GM13976 (cell line): ENCODE results near the gene SUPT3H.

ENCODE experiments used
- DNase-seq: peaks from one replicate; pipeline ENCODE4 v3.0.0; 2012; ENCODE audit warnings: low spot score
- in situ Hi-C: fragments of 300-500 bp; cut with MboI; formaldehyde crosslinking; loops from one replicate; pipeline ENCODE4 v1.12.0; 2022; ENCODE audit warnings: low sequenced_read_pairs, mixed read lengths, inconsistent platforms; ENCODE audit not compliant: unreplicated experiment
- TF ChIP-seq, protein P1 (sequence below): IDR thresholded peaks from 2 replicates; pipeline ENCODE4 v1.5.1; 2012; ENCODE audit warnings: borderline replicate concordance, mild to moderate bottlenecking; ENCODE audit not compliant: insufficient read depth; ENCODE audit errors: extremely low read depth, missing control alignments, control extremely low read depth

Gene SUPT3H

DNA sequence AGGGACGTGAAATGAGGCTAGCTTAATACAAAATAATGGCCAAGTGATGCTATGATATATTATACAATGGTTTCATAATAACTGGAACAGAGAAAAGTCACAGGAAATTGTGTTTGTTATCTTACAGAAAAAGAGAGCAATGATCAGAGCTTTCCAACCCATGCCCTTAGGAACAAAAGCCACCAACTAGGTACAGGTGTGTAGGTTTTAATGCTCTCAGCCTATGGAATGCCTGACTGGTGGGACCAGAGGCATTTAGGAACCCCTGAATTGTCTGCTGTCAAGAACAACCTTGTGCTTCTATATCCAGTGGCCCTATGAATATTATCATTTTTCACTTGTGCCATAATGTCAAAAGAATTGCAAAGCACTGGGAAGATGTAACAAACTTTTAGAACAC, 182.6 kb downstream of the SUPT3H start:
- in situ Hi-C loops = no loop called here
- DNase-seq = no peak
- TF ChIP-seq, protein P1, sequence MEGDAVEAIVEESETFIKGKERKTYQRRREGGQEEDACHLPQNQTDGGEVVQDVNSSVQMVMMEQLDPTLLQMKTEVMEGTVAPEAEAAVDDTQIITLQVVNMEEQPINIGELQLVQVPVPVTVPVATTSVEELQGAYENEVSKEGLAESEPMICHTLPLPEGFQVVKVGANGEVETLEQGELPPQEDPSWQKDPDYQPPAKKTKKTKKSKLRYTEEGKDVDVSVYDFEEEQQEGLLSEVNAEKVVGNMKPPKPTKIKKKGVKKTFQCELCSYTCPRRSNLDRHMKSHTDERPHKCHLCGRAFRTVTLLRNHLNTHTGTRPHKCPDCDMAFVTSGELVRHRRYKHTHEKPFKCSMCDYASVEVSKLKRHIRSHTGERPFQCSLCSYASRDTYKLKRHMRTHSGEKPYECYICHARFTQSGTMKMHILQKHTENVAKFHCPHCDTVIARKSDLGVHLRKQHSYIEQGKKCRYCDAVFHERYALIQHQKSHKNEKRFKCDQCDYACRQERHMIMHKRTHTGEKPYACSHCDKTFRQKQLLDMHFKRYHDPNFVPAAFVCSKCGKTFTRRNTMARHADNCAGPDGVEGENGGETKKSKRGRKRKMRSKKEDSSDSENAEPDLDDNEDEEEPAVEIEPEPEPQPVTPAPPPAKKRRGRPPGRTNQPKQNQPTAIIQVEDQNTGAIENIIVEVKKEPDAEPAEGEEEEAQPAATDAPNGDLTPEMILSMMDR = no peak

DNA sequence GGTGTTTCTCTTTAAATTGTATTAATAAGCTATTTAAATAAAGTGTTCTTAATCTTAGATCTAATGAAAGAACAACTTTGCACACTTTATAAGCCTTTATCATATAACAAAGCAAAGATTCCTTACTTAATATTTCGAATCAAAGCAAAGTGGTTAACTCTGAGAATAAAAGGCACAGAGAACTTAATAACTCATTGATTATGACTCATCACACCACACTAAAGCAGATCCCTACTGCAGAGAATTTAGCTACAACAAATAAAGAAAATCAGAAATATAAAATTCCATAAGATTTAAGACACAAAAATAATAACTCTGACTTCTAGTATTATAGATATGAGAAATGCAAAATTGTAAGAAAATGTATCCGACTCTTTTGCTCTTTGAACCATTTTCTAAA, 185.2 kb downstream of the SUPT3H start:
- in situ Hi-C loops = no loop called here
- TF ChIP-seq, protein P1 = no peak
- DNase-seq = no peak

DNA sequence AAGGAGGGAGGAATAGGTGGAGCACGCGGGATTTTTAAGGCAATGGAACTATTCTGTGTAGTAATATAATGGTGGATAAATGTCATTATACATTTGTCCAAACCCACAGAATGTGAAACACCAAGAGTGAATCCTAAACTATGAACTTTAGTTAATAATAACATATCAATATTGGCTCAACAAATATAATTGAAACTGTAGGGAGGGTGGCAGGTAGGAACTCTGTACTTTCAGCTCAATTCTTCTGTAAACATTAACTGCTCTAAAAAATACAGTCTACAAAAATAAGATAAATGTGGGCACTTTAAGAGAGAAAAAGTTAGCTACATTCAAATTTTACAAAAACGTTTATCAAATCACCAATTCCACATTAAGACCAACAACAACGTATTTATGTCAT, 186.3 kb downstream of the SUPT3H start:
- TF ChIP-seq, protein P1 = no peak
- DNase-seq = no peak
- in situ Hi-C loops = no loop called here

DNA sequence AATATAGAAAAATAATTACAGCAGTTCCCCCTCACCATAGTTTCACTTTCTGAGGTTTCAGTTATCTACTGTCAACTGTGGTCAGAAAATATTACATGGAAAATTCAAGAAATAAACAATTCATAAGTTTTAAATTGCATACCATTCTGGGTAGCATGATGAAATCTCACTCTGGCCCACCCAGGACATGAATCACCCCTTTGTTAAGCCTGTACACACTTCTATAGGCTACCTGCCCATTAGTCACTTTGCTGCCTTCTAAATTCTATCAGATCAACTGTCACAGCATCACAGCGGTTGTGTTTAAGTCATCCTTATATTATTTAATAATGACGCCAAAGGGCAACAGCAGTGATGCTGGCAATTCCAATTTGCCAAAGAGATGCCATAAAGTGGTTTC, 189.9 kb downstream of the SUPT3H start:
- no peak for DNase-seq
- in situ Hi-C loops = no loop called here
- TF ChIP-seq, protein P1 = no peak

DNA sequence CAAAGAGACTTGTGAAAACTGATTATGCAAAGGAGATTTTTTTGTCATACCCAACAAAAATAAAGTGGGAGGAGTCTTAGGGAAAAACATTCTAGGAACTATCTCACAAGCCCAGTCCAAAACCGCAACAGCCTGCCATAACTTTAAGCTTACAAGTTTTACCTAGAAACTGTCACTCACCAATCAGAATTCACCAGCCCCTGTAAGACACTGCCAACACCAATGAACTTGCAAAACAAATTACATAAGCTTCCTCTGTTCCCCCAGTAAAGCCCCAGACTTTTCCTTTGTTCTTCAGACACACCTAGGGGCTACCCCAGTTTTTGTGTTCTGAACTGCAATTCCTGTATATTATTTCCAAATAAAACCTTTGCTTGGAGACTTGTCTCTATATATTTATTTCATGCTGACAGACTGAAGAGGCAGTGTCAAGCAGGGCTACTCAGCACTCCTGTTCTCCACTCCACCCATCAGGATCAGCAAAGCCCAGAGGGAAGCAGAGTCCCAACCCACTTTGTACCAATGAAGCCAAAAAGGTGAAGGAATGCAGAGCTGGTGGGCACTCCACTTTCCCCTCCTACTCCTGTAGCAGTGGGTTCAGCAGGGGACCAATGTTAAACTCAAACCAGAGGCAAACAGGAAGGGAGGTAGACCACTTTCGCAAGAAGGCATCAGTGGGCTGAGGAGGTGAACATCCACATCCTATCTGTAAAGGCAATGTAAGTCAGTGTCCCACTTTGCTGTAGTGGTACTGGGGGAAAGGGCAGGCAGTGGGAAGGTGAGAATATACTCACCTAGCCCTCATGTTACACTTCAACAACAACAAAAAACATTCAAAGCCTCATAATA, 192.1 kb downstream of the SUPT3H start:
- TF ChIP-seq, protein P1 = no peak
- in situ Hi-C loops = no loop called here
- no peak for DNase-seq

DNA sequence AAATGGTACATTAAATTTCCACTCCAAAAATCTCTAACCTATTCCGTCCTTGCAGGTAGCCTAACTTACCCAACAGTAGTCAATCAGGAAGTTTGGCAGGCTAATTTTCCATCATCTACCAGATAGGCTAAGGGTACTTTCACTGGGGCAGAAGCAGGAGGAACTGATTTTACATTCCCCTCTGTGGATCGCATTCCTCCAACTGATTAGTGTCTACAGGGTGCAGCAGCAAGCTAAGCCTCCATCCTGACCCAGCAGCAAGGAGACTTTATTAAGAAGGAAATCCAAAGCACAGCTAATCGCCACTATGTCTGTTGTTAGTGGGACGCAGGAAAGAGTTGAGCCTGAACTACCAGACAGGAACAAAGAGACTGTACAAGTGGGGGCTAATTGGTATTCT, 192.8 kb downstream of the SUPT3H start:
- TF ChIP-seq, protein P1 = no peak
- no peak for DNase-seq
- in situ Hi-C loops = no loop called here
